ENCODE measurements around the gene FBXO3.
"Not testable (repeated sequence)": the region's sequence is repeated elsewhere in the genome, so short reads cannot be mapped to it uniquely, and the experiment has no call there.

FBXO3 gene

DNA sequence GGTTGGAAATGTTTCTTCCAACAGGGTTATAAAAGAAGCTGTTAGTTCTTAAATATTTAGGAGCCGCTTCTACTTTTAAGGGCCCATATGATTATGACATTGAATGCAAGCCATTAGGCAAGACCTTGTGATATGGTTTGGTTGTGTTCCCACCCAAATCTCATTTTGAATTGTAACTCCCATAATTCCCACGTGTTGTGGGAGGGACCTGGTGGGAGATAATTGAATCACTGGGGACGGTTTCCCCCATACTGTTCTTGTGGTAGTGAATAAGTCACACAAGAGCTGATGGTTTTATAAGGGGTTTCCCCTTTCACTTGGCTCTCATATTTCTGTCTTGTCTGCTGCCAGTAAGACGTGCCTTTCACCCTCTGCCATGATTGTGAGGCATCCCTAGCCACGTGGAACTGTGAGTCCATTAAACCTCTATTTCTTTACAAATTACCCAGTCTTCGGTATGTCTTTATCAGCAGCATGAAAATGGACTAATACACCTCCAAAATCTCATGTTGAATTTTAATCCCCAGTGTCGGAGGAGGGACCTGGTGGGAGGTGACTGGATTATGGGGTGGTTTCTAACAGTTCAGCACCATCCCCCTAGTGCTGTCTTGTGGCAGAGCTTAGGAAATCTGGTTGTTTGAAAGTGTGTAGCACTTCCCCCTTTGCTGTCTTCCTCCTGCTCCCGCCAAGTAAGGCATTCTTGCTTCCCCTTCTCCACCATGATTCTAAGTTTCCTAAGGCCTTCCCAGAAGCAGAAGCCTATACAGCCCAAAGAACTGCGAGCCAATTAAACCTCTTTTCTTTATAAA is 42.4 kb downstream of the FBXO3 start:
- peaks cover 15% of the 10 kb centered on the region for H3K4me1 ChIP-seq
- H3K9me3 ChIP-seq (ENCODE audit: control insufficient read depth, low read length), result no peaks in the 10 kb centered on the region
- H2AFZ ChIP-seq, result no peak overlapping the region
- no peak overlapping the region for H3K4me2 ChIP-seq (ENCODE audit: low read length)
- peak overlapping the region; percentile 32 for H3K27ac ChIP-seq
- H3K9ac ChIP-seq, result no peak overlapping the region
- H3K36me3 ChIP-seq (ENCODE audit: control insufficient read depth, insufficient read depth, low read length), result no peaks in the 10 kb centered on the region
- H3K79me2 ChIP-seq, result peaks cover 42% of the 10 kb centered on the region
- TF ChIP-seq, protein P1, sequence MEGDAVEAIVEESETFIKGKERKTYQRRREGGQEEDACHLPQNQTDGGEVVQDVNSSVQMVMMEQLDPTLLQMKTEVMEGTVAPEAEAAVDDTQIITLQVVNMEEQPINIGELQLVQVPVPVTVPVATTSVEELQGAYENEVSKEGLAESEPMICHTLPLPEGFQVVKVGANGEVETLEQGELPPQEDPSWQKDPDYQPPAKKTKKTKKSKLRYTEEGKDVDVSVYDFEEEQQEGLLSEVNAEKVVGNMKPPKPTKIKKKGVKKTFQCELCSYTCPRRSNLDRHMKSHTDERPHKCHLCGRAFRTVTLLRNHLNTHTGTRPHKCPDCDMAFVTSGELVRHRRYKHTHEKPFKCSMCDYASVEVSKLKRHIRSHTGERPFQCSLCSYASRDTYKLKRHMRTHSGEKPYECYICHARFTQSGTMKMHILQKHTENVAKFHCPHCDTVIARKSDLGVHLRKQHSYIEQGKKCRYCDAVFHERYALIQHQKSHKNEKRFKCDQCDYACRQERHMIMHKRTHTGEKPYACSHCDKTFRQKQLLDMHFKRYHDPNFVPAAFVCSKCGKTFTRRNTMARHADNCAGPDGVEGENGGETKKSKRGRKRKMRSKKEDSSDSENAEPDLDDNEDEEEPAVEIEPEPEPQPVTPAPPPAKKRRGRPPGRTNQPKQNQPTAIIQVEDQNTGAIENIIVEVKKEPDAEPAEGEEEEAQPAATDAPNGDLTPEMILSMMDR (IDR thresholded peaks at IDR 0.05), result no peak
- no peak overlapping the region for H3K4me3 ChIP-seq (ENCODE audit: low read depth, low read length)
- no peaks in the 10 kb centered on the region for H3K27me3 ChIP-seq (ENCODE audit: control insufficient read depth, insufficient read depth, low read length)

DNA sequence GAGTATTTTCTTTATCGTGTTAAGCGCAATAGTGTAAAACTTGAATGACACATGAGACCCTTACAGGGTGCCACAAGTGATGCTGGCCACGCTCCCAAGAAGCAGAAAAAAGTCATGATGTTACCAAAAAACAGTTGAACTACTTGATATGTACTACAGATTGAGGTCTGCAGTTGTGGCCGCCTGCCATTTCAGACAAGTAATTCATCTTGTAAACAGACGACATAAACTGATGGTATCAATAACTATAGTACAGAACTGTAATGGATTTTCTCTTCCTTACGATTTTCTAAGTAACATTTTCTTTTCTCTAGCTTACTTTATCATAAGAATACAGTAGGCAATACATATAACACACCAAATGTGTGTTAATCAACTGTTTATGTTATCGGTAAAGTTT is 43.6 kb downstream of the FBXO3 start:
- Histone ChIP-seq H3K4me2 (ENCODE audit: low read length) (peak overlapping the region; percentile 33), H3K9ac (no peak overlapping the region), H3K9me3 (ENCODE audit: control insufficient read depth, low read length) (no peaks in the 10 kb centered on the region), H3K79me2 (peaks cover 43% of the 10 kb centered on the region), H3K4me3 (ENCODE audit: low read depth, low read length) (peak overlapping the region; percentile 16), H3K27me3 (ENCODE audit: control insufficient read depth, insufficient read depth, low read length) (no peaks in the 10 kb centered on the region), H3K4me1 (peaks cover 15% of the 10 kb centered on the region), H3K27ac (peak overlapping the region; percentile 19), H2AFZ (no peak overlapping the region), H3K36me3 (ENCODE audit: control insufficient read depth, insufficient read depth, low read length) (no peaks in the 10 kb centered on the region)
- TF ChIP-seq, protein P1 (IDR thresholded peaks at IDR 0.05), result no peak

GRCh38 chr11:33729072-33729664 is 45.2 kb downstream of the FBXO3 start:
- not testable (repeated sequence) for H2AFZ ChIP-seq; H3K27ac ChIP-seq; H3K9me3 ChIP-seq (ENCODE audit: control insufficient read depth, low read length); H3K27me3 ChIP-seq (ENCODE audit: control insufficient read depth, insufficient read depth, low read length); H3K4me3 ChIP-seq (ENCODE audit: low read depth, low read length); H3K9ac ChIP-seq; H3K4me2 ChIP-seq (ENCODE audit: low read length); H3K36me3 ChIP-seq (ENCODE audit: control insufficient read depth, insufficient read depth, low read length)
- Histone ChIP-seq H3K4me1 (peaks cover 24% of the 10 kb centered on the region), H3K79me2 (peaks cover 29% of the 10 kb centered on the region)

- H2AFZ ChIP-seq; H3K9me3 ChIP-seq (ENCODE audit: control insufficient read depth, low read length); H3K27ac ChIP-seq; H3K4me3 ChIP-seq (ENCODE audit: low read depth, low read length); H3K27me3 ChIP-seq (ENCODE audit: control insufficient read depth, insufficient read depth, low read length); H3K36me3 ChIP-seq (ENCODE audit: control insufficient read depth, insufficient read depth, low read length); H3K9ac ChIP-seq; H3K4me2 ChIP-seq (ENCODE audit: low read length): not testable (repeated sequence)
- H3K4me1 ChIP-seq, result peaks cover 34% of the 10 kb centered on the region
- H3K79me2 ChIP-seq, result peaks cover 25% of the 10 kb centered on the region
Measured at GRCh38 chr11:33727539-33727938, 46.8 kb downstream of the FBXO3 start.

- Histone ChIP-seq H3K27ac (peak overlapping the region; percentile 97), H3K9me3 (ENCODE audit: control insufficient read depth, low read length) (no peaks in the 10 kb centered on the region), H3K36me3 (ENCODE audit: control insufficient read depth, insufficient read depth, low read length) (no peaks in the 10 kb centered on the region), H3K9ac (no peak overlapping the region), H2AFZ (no peak overlapping the region), H3K79me2 (peaks cover 32% of the 10 kb centered on the region), H3K4me3 (ENCODE audit: low read depth, low read length) (no peak overlapping the region), H3K4me2 (ENCODE audit: low read length) (no peak overlapping the region), H3K4me1 (peaks cover 31% of the 10 kb centered on the region), H3K27me3 (ENCODE audit: control insufficient read depth, insufficient read depth, low read length) (no peaks in the 10 kb centered on the region)
- TF ChIP-seq, protein P1 (IDR thresholded peaks at IDR 0.05), result no peak
Measured at GRCh38 chr11:33725496-33725895, 48.8 kb downstream of the FBXO3 start.
